Renal cortex interstitium (tissue), 11 donors: Measurements from ENCODE around the gene TBCC. TPM values are rescaled to one million over a fixed set of nuclear protein-coding genes. Genes with fewer than 3 reads are reported as not detected.
"Not testable (repeated sequence)": the region's sequence is repeated elsewhere in the genome, so short reads cannot be mapped to it uniquely, and the experiment has no call there.

Source experiments
- DNase-seq, 11 donors: peaks; one replicate each; pipeline ENCODE4 v3.0.0-alpha.2; 2013; ENCODE audit warnings: low read depth in 9 of 11, low spot score in 4 of 11; ENCODE audit errors: extremely low read depth in 1 of 11
- polyA plus RNA-seq, 3 donors: library from polyadenylated mRNA; unstranded; fragments of 120-200 nt; gene quantifications; one replicate each; pipeline ENCODE4 v1.2.1, GENCODE V29; 2013; ENCODE audit not compliant: insufficient read length in 3 of 3

Gene TBCC
- polyA plus RNA-seq, 3 donors = 21.5 to 26.2 (median 23.4) TPM

GRCh38 chr6:42710316-42710715 is 35.6 kb downstream of the TBCC start:
- DNase-seq = peak in 2 of 11 donors; percentile 15 to 20

- DNase-seq = no peak
Observed at GRCh38 chr6:42709871-42710270, 36.0 kb downstream of the TBCC start.

- no peak for DNase-seq
Observed at GRCh38 chr6:42708096-42708495, 37.8 kb downstream of the TBCC start.

GRCh38 chr6:42707595-42707994 is 38.3 kb downstream of the TBCC start:
- DNase-seq = no peak

GRCh38 chr6:42704937-42705374 is 40.9 kb downstream of the TBCC start:
- DNase-seq = no peak

- DNase-seq = peak in 9 of 11 donors; percentile 17 to 60 (median 48)
Observed at GRCh38 chr6:42704251-42704936, 41.5 kb downstream of the TBCC start.

GRCh38 chr6:42702786-42703185 is 43.1 kb downstream of the TBCC start:
- not testable (repeated sequence) for DNase-seq

- DNase-seq = no peak
Observed at GRCh38 chr6:42702200-42702599, 43.7 kb downstream of the TBCC start.

GRCh38 chr6:42698217-42698616 is 47.7 kb downstream of the TBCC start:
- DNase-seq = no peak

- no peak for DNase-seq
Observed at GRCh38 chr6:42697268-42697655, 48.6 kb downstream of the TBCC start.

GRCh38 chr6:42696526-42697267 is 49.2 kb downstream of the TBCC start:
- DNase-seq = no peak

- DNase-seq = no peak
Observed at GRCh38 chr6:42694586-42694985, 51.3 kb downstream of the TBCC start.

Other genes starting within 250 kb of the TBCC start
- gene UBR2, start 182.1 kb downstream of the TBCC start, polyA plus RNA-seq = 10 to 100 TPM; 25.7 to 29.6 (median 27.9) TPM
- 1 to 10 TPM; 2.3 to 3.6 (median 3.0) TPM for gene PRPH2, start 23.5 kb downstream of the TBCC start, polyA plus RNA-seq
- 10 to 100 TPM; 14.8 to 17.0 (median 15.6) TPM for gene BICRAL, start 35.9 kb upstream of the TBCC start, polyA plus RNA-seq
- 100 to 1,000 TPM; 110 to 123 (median 119) TPM for gene RPL7L1, start 133.5 kb upstream of the TBCC start, polyA plus RNA-seq
- gene PTCRA, start 169.9 kb upstream of the TBCC start, polyA plus RNA-seq = under 1 TPM in 2 of 3 donors, not detected in 1; 0.25 to 0.40 TPM
- gene CNPY3, start 183.4 kb upstream of the TBCC start, polyA plus RNA-seq = 10 to 100 TPM; 53.7 to 66.1 (median 60.7) TPM
- 1 to 10 TPM in 1 of 3 donors, under 1 TPM in 2; 0.95 to 2.6 (median 0.98) TPM for gene GNMT, start 214.7 kb upstream of the TBCC start, polyA plus RNA-seq
- 10 to 100 TPM; 23.2 to 32.2 (median 23.4) TPM for gene PEX6, start 233.1 kb upstream of the TBCC start, polyA plus RNA-seq
- 10 to 100 TPM; 51.0 to 66.3 (median 64.0) TPM for gene PPP2R5D, start 238.5 kb upstream of the TBCC start, polyA plus RNA-seq